ENCODE results near the gene KLK6. TPM values are rescaled to one million over a fixed set of nuclear protein-coding genes. Genes with fewer than 3 reads are reported as not detected.

KLK6 gene
- polyA plus RNA-seq, 3 donors = not detected

GRCh38 chr19:51002542-51003311, 33.3 kb upstream of the KLK6 start:
- peaks cover 4% of the 10 kb centered on the region for H3K4me1 Mint-ChIP-seq
- H3K36me3 Mint-ChIP-seq = no peaks in the 10 kb centered on the region
- Histone ChIP-seq H3K27ac (ENCODE audit: low read depth in 1 of 2, low read length in 2 of 2) (no peak overlapping the region), H3K36me3 (replicated peaks in 1 of 2; ENCODE audit: control insufficient read depth in 1 of 2, insufficient read depth in 2 of 2, low read length in 2 of 2) (no peaks in the 10 kb centered on the region), H3K4me3 (replicated peaks in 1 of 3; ENCODE audit: low read depth in 2 of 3, low read length in 3 of 3) (no peak overlapping the region), H3K9me3 (replicated peaks in 1 of 2; ENCODE audit: control insufficient read depth in 1 of 2, insufficient read depth in 1 of 2, low read length in 2 of 2) (peaks cover 5% of the 10 kb centered on the region in 2 donors), H4K20me1 (ENCODE audit: insufficient read depth, low read length) (no peaks in the 10 kb centered on the region), H3K9ac (ENCODE audit: insufficient read depth, low read length, poor library complexity, severe bottlenecking) (no peak overlapping the region), H3K4me1 (ENCODE audit: control insufficient read depth in 1 of 2, insufficient read depth in 2 of 2, low read length in 2 of 2) (no peaks in the 10 kb centered on the region), H3K79me2 (ENCODE audit: insufficient read depth, low read length) (no peaks in the 10 kb centered on the region), H2AFZ (ENCODE audit: insufficient read depth, low read depth, low read length, poor library complexity, severe bottlenecking) (no peak overlapping the region), H3K4me2 (replicated peaks; ENCODE audit: extremely low read depth, low read length, poor library complexity, severe bottlenecking) (no peak overlapping the region), H3K27me3 (ENCODE audit: control insufficient read depth in 2 of 2, insufficient read depth in 2 of 2, low read length in 2 of 2) (peaks cover 0 to 4% of the 10 kb centered on the region in 2 donors)
- TF ChIP-seq CTCF (IDR thresholded peaks at IDR 0.05) = no peak
- 73% methylated on average over 39 of the region's 42 CpGs for WGBS (ENCODE audit: insufficient coverage)
- peak overlapping the region in 1 of 2 donors; percentile 51 for H3K4me3 Mint-ChIP-seq
- intact Hi-C loops (cut with micrococcal nuclease) = no loop called here
- peaks cover 4 to 13% (median 8%) of the 10 kb centered on the region in 7 donors for H3K9me3 Mint-ChIP-seq
- peak in 1 of 3 donors; percentile 16 for DNase-seq
- no peak overlapping the region for H3K27ac Mint-ChIP-seq
- H3K27me3 Mint-ChIP-seq (ENCODE audit: low read depth in 3 of 3) = peaks cover 17 to 52% (median 32%) of the 10 kb centered on the region in 3 donors

- intact Hi-C loops (cut with micrococcal nuclease) = no loop called here
- no peaks in the 10 kb centered on the region for H4K20me1 ChIP-seq (ENCODE audit: insufficient read depth, low read length)
- H3K4me2 ChIP-seq (replicated peaks; ENCODE audit: extremely low read depth, low read length, poor library complexity, severe bottlenecking) = no peak overlapping the region
- Mint-ChIP-seq H3K9me3 (peaks cover 4 to 13% (median 9%) of the 10 kb centered on the region in 7 donors), H3K36me3 (no peaks in the 10 kb centered on the region), H3K4me3 (peak overlapping the region in 1 of 2 donors; percentile 51), H3K27ac (no peak overlapping the region), H3K4me1 (peaks cover 4% of the 10 kb centered on the region), H3K27me3 (ENCODE audit: low read depth in 3 of 3) (peaks cover 17 to 51% (median 30%) of the 10 kb centered on the region in 3 donors)
- no peak overlapping the region for H3K27ac ChIP-seq (ENCODE audit: low read depth in 1 of 2, low read length in 2 of 2)
- no peaks in the 10 kb centered on the region for H3K36me3 ChIP-seq (replicated peaks in 1 of 2; ENCODE audit: control insufficient read depth in 1 of 2, insufficient read depth in 2 of 2, low read length in 2 of 2)
- no peak overlapping the region for H2AFZ ChIP-seq (ENCODE audit: insufficient read depth, low read depth, low read length, poor library complexity, severe bottlenecking)
- H3K9ac ChIP-seq (ENCODE audit: insufficient read depth, low read length, poor library complexity, severe bottlenecking) = no peak overlapping the region
- TF ChIP-seq CTCF (IDR thresholded peaks at IDR 0.05) = no peak
- H3K9me3 ChIP-seq (replicated peaks in 1 of 2; ENCODE audit: control insufficient read depth in 1 of 2, insufficient read depth in 1 of 2, low read length in 2 of 2) = peaks cover 5% of the 10 kb centered on the region in 2 donors
- no peaks in the 10 kb centered on the region for H3K4me1 ChIP-seq (ENCODE audit: control insufficient read depth in 1 of 2, insufficient read depth in 2 of 2, low read length in 2 of 2)
- DNase-seq = no peak
- H3K79me2 ChIP-seq (ENCODE audit: insufficient read depth, low read length) = no peaks in the 10 kb centered on the region
- H3K27me3 ChIP-seq (ENCODE audit: control insufficient read depth in 2 of 2, insufficient read depth in 2 of 2, low read length in 2 of 2) = peaks cover 0 to 5% of the 10 kb centered on the region in 2 donors
- 70% methylated on average over 7 of the region's 12 CpGs for WGBS (ENCODE audit: insufficient coverage)
- no peak overlapping the region for H3K4me3 ChIP-seq (replicated peaks in 1 of 3; ENCODE audit: low read depth in 2 of 3, low read length in 3 of 3)
Measured at GRCh38 chr19:51002089-51002532, 32.7 kb upstream of the KLK6 start.
